Measurements from ENCODE around the gene RIC8B. TPM values are rescaled to one million over a fixed set of nuclear protein-coding genes. Genes with fewer than 3 reads are reported as not detected.

The RIC8B gene
- total RNA-seq, 2 donors from 2014 or later: 19.6 to 23.3 TPM

DNA sequence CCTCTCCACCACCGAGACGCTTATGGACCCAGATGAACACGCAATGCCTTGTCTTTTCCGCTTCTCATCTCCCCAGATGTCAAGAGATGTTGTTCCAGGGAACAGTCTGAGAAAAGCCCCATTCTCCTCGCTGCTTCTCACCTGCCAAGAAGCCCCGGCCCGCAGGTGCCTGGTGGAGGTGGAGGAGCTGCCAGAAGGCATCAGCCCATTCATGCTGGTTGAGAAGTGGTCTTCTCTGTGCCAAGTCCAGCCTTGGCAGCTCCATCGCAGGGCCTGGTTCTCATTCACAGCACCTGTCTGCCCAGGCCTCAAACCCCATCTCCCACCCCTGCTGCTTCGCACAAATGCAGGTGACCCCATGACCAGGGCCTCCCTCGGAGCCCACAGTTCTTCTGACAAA is 139.0 kb downstream of the RIC8B start:
- H3K36me3 ChIP-seq (ENCODE audit: control insufficient read depth, insufficient read depth, low read length): no peaks in the 10 kb centered on the region
- no peak for DNase-seq
- no peak overlapping the region for H3K27ac Mint-ChIP-seq
- H3K27me3 ChIP-seq (ENCODE audit: control insufficient read depth, insufficient read depth, low read length, poor library complexity, severe bottlenecking): no peaks in the 10 kb centered on the region
- H3K4me1 ChIP-seq (ENCODE audit: control insufficient read depth, insufficient read depth, low read length): peaks cover 4% of the 10 kb centered on the region
- WGBS, 2 experiments (ENCODE audit: insufficient coverage in 1 of 2, insufficient read length in 1 of 2): 94 to 95% methylated on average over 4 to 10 of the region's 10 CpGs
- TF ChIP-seq, protein P1, sequence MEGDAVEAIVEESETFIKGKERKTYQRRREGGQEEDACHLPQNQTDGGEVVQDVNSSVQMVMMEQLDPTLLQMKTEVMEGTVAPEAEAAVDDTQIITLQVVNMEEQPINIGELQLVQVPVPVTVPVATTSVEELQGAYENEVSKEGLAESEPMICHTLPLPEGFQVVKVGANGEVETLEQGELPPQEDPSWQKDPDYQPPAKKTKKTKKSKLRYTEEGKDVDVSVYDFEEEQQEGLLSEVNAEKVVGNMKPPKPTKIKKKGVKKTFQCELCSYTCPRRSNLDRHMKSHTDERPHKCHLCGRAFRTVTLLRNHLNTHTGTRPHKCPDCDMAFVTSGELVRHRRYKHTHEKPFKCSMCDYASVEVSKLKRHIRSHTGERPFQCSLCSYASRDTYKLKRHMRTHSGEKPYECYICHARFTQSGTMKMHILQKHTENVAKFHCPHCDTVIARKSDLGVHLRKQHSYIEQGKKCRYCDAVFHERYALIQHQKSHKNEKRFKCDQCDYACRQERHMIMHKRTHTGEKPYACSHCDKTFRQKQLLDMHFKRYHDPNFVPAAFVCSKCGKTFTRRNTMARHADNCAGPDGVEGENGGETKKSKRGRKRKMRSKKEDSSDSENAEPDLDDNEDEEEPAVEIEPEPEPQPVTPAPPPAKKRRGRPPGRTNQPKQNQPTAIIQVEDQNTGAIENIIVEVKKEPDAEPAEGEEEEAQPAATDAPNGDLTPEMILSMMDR (conservative IDR thresholded peaks at IDR 0.05): no peak
- H3K27ac ChIP-seq (ENCODE audit: low read depth, low read length): no peak overlapping the region
- H3K4me3 Mint-ChIP-seq: no peak overlapping the region
- peaks cover 16% of the 10 kb centered on the region for H3K4me1 Mint-ChIP-seq
- no peaks in the 10 kb centered on the region for H3K36me3 Mint-ChIP-seq (ENCODE audit: low read depth)
- H3K9me3 Mint-ChIP-seq: no peaks in the 10 kb centered on the region
- H3K9me3 ChIP-seq (ENCODE audit: control insufficient read depth, low read length): no peaks in the 10 kb centered on the region
- no peak overlapping the region for H3K9ac ChIP-seq (ENCODE audit: extremely low read depth, low read length, poor library complexity, severe bottlenecking)
- no peaks in the 10 kb centered on the region for H3K27me3 Mint-ChIP-seq (ENCODE audit: insufficient read depth)
- H3K4me3 ChIP-seq (ENCODE audit: low read length): no peak overlapping the region

DNA sequence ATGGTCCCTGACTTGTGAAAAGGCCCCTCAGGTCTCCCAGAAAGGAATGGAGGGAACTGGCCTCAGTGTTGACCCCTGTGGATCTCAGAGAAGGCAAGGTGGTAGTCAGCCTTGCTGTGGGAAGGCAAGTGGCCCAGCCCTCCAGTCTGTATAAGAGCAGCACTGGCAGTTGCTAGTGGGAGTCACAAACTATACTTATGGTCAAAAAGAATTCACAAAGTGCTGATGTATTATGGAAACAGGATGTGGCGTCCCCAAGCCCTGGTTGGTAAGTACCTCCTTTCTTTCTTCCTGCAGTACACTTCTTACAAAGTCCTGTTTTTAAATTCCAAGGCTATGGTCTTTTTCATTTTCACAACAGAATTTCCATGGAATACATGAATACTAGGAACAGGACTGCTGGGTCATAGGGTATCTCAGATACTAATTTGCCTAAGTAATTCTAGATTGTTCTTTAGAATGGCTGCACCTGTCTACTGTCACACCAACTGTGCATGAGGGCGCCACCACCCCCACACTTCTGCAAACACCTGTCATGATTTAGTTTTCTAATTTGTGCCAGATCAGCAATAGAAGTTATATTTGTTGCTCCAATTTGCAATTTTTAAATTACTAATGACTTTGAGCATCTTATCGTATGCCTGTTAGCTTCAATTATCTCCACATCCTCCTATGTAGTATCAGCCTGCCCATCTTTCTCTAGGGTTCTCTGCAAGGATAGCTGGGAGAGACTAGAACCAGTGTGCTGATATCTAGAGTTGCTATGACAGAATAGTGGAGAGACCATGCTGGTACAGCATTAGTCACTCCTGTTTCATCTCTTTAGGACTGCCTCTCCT is 140.5 kb downstream of the RIC8B start:
- no peaks in the 10 kb centered on the region for H3K36me3 ChIP-seq (ENCODE audit: control insufficient read depth, insufficient read depth, low read length)
- no peak overlapping the region for H3K27ac ChIP-seq (ENCODE audit: low read depth, low read length)
- no peak overlapping the region for H3K27ac Mint-ChIP-seq
- H3K9me3 Mint-ChIP-seq: no peaks in the 10 kb centered on the region
- 94 to 97% methylated on average over 2 to 3 of the region's 3 CpGs for WGBS, 2 experiments (ENCODE audit: insufficient coverage in 1 of 2, insufficient read length in 1 of 2)
- H3K4me1 Mint-ChIP-seq: peaks cover 27% of the 10 kb centered on the region
- H3K36me3 Mint-ChIP-seq (ENCODE audit: low read depth): no peaks in the 10 kb centered on the region
- no peak overlapping the region for H3K9ac ChIP-seq (ENCODE audit: extremely low read depth, low read length, poor library complexity, severe bottlenecking)
- TF ChIP-seq, protein P1 (conservative IDR thresholded peaks at IDR 0.05): no peak
- no peaks in the 10 kb centered on the region for H3K27me3 Mint-ChIP-seq (ENCODE audit: insufficient read depth)
- no peaks in the 10 kb centered on the region for H3K27me3 ChIP-seq (ENCODE audit: control insufficient read depth, insufficient read depth, low read length, poor library complexity, severe bottlenecking)
- peaks cover 4% of the 10 kb centered on the region for H3K4me1 ChIP-seq (ENCODE audit: control insufficient read depth, insufficient read depth, low read length)
- H3K9me3 ChIP-seq (ENCODE audit: control insufficient read depth, low read length): no peaks in the 10 kb centered on the region
- no peak overlapping the region for H3K4me3 Mint-ChIP-seq
- no peak overlapping the region for H3K4me3 ChIP-seq (ENCODE audit: low read length)
- no peak for DNase-seq

DNA sequence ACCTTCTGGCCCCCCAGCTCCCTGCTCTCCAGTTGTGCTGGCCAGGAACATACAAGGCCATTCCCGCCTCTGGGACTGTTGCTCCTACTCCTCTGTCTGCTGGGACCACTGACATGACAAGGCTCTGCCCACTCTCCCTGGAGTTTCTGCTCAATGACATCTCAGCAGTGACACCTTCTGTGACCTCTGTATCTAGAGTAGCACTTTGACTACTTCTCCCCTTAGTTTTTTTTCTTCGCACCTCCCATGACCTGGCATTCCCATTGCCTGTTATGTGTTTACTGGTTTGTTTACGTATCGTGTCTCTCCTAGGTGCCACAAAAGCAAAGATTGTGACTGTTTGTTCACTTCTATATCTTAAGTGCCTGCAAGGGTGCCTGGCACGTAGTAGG is 141.1 kb downstream of the RIC8B start:
- no peak overlapping the region for H3K27ac ChIP-seq (ENCODE audit: low read depth, low read length)
- Mint-ChIP-seq H3K9me3 (no peaks in the 10 kb centered on the region), H3K36me3 (ENCODE audit: low read depth) (no peaks in the 10 kb centered on the region), H3K4me3 (no peak overlapping the region), H3K4me1 (peaks cover 27% of the 10 kb centered on the region), H3K27me3 (ENCODE audit: insufficient read depth) (no peaks in the 10 kb centered on the region), H3K27ac (no peak overlapping the region)
- no peak overlapping the region for H3K9ac ChIP-seq (ENCODE audit: extremely low read depth, low read length, poor library complexity, severe bottlenecking)
- no peaks in the 10 kb centered on the region for H3K9me3 ChIP-seq (ENCODE audit: control insufficient read depth, low read length)
- TF ChIP-seq, protein P1 (conservative IDR thresholded peaks at IDR 0.05): no peak
- H3K4me1 ChIP-seq (ENCODE audit: control insufficient read depth, insufficient read depth, low read length): peaks cover 4% of the 10 kb centered on the region
- no peak for DNase-seq
- H3K4me3 ChIP-seq (ENCODE audit: low read length): no peak overlapping the region
- H3K27me3 ChIP-seq (ENCODE audit: control insufficient read depth, insufficient read depth, low read length, poor library complexity, severe bottlenecking): no peaks in the 10 kb centered on the region
- 82 to 100% methylated on average over 1 to 5 of the region's 5 CpGs for WGBS, 2 experiments (ENCODE audit: insufficient coverage in 1 of 2, insufficient read length in 1 of 2)
- H3K36me3 ChIP-seq (ENCODE audit: control insufficient read depth, insufficient read depth, low read length): no peaks in the 10 kb centered on the region

Data from endodermal cell (in vitro differentiated cells).